NCI-H146 (cell line): ENCODE measurements around the gene NCAPG.
A peak's percentile ranks its signal among the peaks of the same experiment; 100 is the strongest.
"Not testable (repeated sequence)": the region's sequence is repeated elsewhere in the genome, so short reads cannot be mapped to it uniquely, and the experiment has no call there.

ENCODE experiments used
- DNase-seq: peaks from one replicate; lab custom pipeline; 2025; lab: John Stamatoyannopoulos, UW

The NCAPG gene

GRCh38 chr4:17788956-17789355 is 21.8 kb upstream of the NCAPG start:
- DNase-seq = no peak

- no peak for DNase-seq
These were observed 16.0 kb upstream of the NCAPG start for GRCh38 chr4:17794730-17795129.

GRCh38 chr4:17797808-17798207 is 13.0 kb upstream of the NCAPG start:
- DNase-seq = no peak

- DNase-seq = no peak
These were observed 5.1 kb upstream of the NCAPG start for GRCh38 chr4:17805580-17806155.

- DNase-seq = no peak
These were observed 3.3 kb upstream of the NCAPG start for GRCh38 chr4:17807446-17807845.

- no peak for DNase-seq
These were observed 1.1 kb upstream of the NCAPG start for GRCh38 chr4:17809667-17810066.

- DNase-seq = peak; percentile 59
These were observed 362 bp downstream of the NCAPG start for GRCh38 chr4:17811078-17811603.

- no peak for DNase-seq
These were observed 1.3 kb downstream of the NCAPG start for GRCh38 chr4:17812125-17812524.

GRCh38 chr4:17812801-17813200 is 2.0 kb downstream of the NCAPG start:
- no peak for DNase-seq

GRCh38 chr4:17814140-17814539 is 3.4 kb downstream of the NCAPG start:
- no peak for DNase-seq

- no peak for DNase-seq
These were observed 5.4 kb downstream of the NCAPG start for GRCh38 chr4:17816142-17816541.

- DNase-seq = peak; percentile 12
These were observed 6.2 kb downstream of the NCAPG start for GRCh38 chr4:17817027-17817426.

GRCh38 chr4:17823871-17824669 is 13.3 kb downstream of the NCAPG start:
- no peak for DNase-seq

- DNase-seq = no peak
These were observed 35.5 kb downstream of the NCAPG start for GRCh38 chr4:17846266-17846665.

GRCh38 chr4:17850295-17850694 is 39.5 kb downstream of the NCAPG start:
- not testable (repeated sequence) for DNase-seq

GRCh38 chr4:17851959-17852358 is 41.2 kb downstream of the NCAPG start:
- no peak for DNase-seq

- no peak for DNase-seq
These were observed 43.3 kb downstream of the NCAPG start for GRCh38 chr4:17854036-17854435.

- DNase-seq = no peak
These were observed 49.1 kb downstream of the NCAPG start for GRCh38 chr4:17859793-17860406.

GRCh38 chr4:17861906-17862305 is 51.1 kb downstream of the NCAPG start:
- not testable (repeated sequence) for DNase-seq

- DNase-seq = no peak
These were observed 55.1 kb downstream of the NCAPG start for GRCh38 chr4:17865866-17866363.

GRCh38 chr4:17866810-17867209 is 56.0 kb downstream of the NCAPG start:
- DNase-seq = peak; percentile 83

- no peak for DNase-seq
These were observed 56.5 kb downstream of the NCAPG start for GRCh38 chr4:17867276-17867675.

- DNase-seq = no peak
These were observed 58.5 kb downstream of the NCAPG start for GRCh38 chr4:17869327-17869726.
